ENCODE measurements around the gene MFN2. TPM values are rescaled to one million over a fixed set of nuclear protein-coding genes. Genes with fewer than 3 reads are reported as not detected.

Gene MFN2
- polyA plus RNA-seq, 1 donor from 2014 or later = 64.9 TPM

GRCh38 chr1:12012560-12013316, 32.5 kb downstream of the MFN2 start:
- no peak overlapping the region for H3K4me3 ChIP-seq (ENCODE audit: low read length)
- no peak overlapping the region for H3K9ac ChIP-seq (ENCODE audit: low read length)
- no peaks in the 10 kb centered on the region for H3K27me3 ChIP-seq (ENCODE audit: insufficient read depth, low read depth, low read length)
- no peak overlapping the region for H3K4me2 ChIP-seq (ENCODE audit: low read length)
- no peaks in the 10 kb centered on the region for H4K20me1 ChIP-seq (ENCODE audit: insufficient read depth)
- no peaks in the 10 kb centered on the region for H3K9me3 ChIP-seq (ENCODE audit: low read length)
- no peaks in the 10 kb centered on the region for H3K9me2 ChIP-seq (ENCODE audit: insufficient read depth, low read length)
- TF ChIP-seq EZH2 (IDR thresholded peaks at IDR 0.05; ENCODE audit: borderline replicate concordance, insufficient read depth, low read length, poor library complexity, severe bottlenecking) = no peak
- TF ChIP-seq RAD21 (conservative IDR thresholded peaks at IDR 0.05) = no peak
- no peak for TF ChIP-seq CTCF (IDR thresholded peaks at IDR 0.05; ENCODE audit: poor library complexity, severe bottlenecking)
- TF ChIP-seq SMC3 (conservative IDR thresholded peaks at IDR 0.05; ENCODE audit: poor library complexity) = no peak
- H3K36me3 ChIP-seq (ENCODE audit: insufficient read depth, low read length) = peaks cover 10% of the 10 kb centered on the region
- H3F3A ChIP-seq (ENCODE audit: insufficient read depth, low read length, poor library complexity, severe bottlenecking) = no peaks in the 10 kb centered on the region
- no peak overlapping the region for H3K27ac ChIP-seq (ENCODE audit: low read length)
- no peaks in the 10 kb centered on the region for H3K79me2 ChIP-seq (replicated peaks; ENCODE audit: insufficient read depth, low read length)
- no peak overlapping the region for H2AFZ ChIP-seq (ENCODE audit: low read depth, low read length)

- H3K27ac ChIP-seq (ENCODE audit: low read length) = no peak overlapping the region
Measured at GRCh38 chr1:12014141-12014991, 34.1 kb downstream of the MFN2 start.

More at GRCh38 chr1:12014141-12014991, 34.1 kb downstream of the MFN2 start:
- no peak overlapping the region for H3K4me2 ChIP-seq (ENCODE audit: low read length)
- H3K9ac ChIP-seq (ENCODE audit: low read length) = no peak overlapping the region
- no peak overlapping the region for H3K4me3 ChIP-seq (ENCODE audit: low read length)
- no peak for TF ChIP-seq REST (IDR thresholded peaks at IDR 0.05; ENCODE audit: borderline replicate concordance)
- TF ChIP-seq MXI1 (conservative IDR thresholded peaks at IDR 0.05; ENCODE audit: poor library complexity, severe bottlenecking) = no peak
- no peak for TF ChIP-seq POLR2AphosphoS5 (IDR thresholded peaks at IDR 0.05)
- no peak for TF ChIP-seq RAD21 (conservative IDR thresholded peaks at IDR 0.05)
- no peak for TF ChIP-seq TAF1 (IDR thresholded peaks at IDR 0.05; ENCODE audit: low read depth)
- TF ChIP-seq EP300 (conservative IDR thresholded peaks at IDR 0.05; ENCODE audit: poor library complexity, severe bottlenecking) = no peak
- TF ChIP-seq EZH2 (IDR thresholded peaks at IDR 0.05; ENCODE audit: borderline replicate concordance, insufficient read depth, low read length, poor library complexity, severe bottlenecking) = no peak
- H2AFZ ChIP-seq (ENCODE audit: low read depth, low read length) = no peak overlapping the region
- H3K36me3 ChIP-seq (ENCODE audit: insufficient read depth, low read length) = peaks cover 10% of the 10 kb centered on the region
- no peaks in the 10 kb centered on the region for H3K9me2 ChIP-seq (ENCODE audit: insufficient read depth, low read length)
- no peaks in the 10 kb centered on the region for H3K79me2 ChIP-seq (replicated peaks; ENCODE audit: insufficient read depth, low read length)
- H3F3A ChIP-seq (ENCODE audit: insufficient read depth, low read length, poor library complexity, severe bottlenecking) = no peaks in the 10 kb centered on the region
- H3K9me3 ChIP-seq (ENCODE audit: low read length) = no peaks in the 10 kb centered on the region
- H3K27me3 ChIP-seq (ENCODE audit: insufficient read depth, low read depth, low read length) = no peaks in the 10 kb centered on the region
- no peaks in the 10 kb centered on the region for H4K20me1 ChIP-seq (ENCODE audit: insufficient read depth)

Measured in neural cell (in vitro differentiated cells).